DMS 273 (cell line): ENCODE measurements around the gene EGLN3.

Source experiments
- DNase-seq: peaks from one replicate; lab custom pipeline; 2025; ENCODE audit not compliant: unreplicated experiment; lab: John Stamatoyannopoulos, UW

The EGLN3 gene

GRCh38 chr14:33915682-33916081 lies 35.2 kb downstream of the EGLN3 start:
- DNase-seq: peak; percentile 44

GRCh38 chr14:33914676-33915516 lies 36.0 kb downstream of the EGLN3 start:
- no peak for DNase-seq

DNA sequence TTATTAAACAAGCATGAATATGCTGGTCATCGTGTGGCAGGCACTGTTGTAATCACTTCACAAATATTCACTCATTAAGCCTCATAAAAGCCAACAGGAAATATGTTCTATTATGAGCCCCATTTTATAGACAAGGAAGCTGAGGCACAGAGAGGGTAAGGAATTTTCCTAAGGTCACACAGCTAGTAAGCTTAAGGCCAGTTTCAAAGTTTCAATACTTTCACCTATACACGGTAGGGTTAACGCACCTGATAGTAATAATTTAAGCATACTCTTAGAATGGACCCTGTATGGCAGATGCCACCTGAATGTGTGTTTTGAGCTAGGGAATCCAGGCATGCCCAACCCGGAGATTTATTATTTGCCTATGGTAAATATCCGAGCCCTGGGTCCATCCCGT lies 39.8 kb downstream of the EGLN3 start:
- no peak for DNase-seq

GRCh38 chr14:33910435-33910834 lies 40.4 kb downstream of the EGLN3 start:
- no peak for DNase-seq

DNA sequence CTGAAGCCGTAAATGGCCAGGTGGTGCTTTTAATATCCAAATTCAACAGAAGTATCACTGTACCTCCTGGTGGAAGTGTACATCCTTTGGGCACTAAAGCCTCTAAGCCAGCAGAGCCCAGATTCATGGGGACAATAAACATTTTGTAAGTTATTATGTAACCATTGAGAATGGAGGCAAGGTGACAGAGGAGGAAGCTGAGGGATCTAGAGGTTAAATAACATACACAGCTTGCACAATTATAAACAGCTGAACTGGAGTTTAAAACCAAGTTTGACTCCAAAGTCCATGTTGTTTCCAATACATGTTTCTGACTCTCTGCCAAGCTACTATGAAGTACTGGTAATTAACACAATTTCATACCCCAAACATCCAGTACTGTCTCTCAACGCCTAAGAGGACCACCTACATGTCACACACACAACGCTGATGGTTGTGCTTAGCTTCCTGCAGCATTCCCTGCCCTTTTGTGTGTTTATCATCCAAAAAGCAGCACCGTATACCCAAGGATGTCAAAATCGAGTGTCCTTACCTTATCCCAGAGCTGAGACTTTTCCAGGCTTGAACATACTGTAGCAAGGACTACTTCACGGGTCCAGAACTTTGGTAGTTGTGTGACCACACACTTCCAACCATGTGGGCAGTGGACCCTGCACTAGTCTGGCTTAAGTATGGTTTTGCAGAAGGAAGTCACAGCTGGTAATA lies 41.3 kb downstream of the EGLN3 start:
- no peak for DNase-seq

DNA sequence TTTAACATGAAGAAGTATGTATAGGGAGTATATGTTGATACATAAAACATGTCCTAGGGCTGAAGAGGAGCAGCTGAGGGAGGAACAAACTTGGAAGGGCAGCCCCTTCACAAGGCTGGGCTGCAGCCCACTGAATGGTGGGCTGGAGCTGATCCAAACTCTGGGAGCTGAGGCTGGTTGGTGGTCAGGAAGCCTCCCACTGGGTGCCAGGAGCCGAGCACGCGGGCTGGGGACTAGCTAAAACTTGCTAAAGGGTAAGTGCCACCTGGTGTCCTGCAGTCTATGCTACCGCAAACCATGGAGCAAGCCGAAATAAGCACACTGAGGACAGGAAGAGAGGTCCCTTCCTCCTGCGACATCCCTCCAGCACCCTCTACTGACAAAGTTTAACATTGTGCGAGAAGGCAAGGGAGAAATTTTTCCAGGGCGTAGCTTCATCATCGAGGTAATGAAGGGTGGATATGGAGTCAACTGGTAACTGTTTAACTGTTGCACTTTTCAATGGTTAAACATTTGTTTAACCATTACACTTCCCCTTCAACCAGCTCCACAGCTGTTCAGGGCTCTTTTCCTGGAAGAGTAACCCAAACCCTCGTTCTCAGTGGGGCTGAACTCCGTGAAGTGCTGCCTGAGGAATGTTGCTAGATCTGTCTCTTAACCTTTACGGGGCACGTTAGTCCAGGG lies 42.2 kb downstream of the EGLN3 start:
- DNase-seq: peak; percentile 21

- DNase-seq: no peak
Observed at GRCh38 chr14:33906968-33907367, 43.9 kb downstream of the EGLN3 start.

DNA sequence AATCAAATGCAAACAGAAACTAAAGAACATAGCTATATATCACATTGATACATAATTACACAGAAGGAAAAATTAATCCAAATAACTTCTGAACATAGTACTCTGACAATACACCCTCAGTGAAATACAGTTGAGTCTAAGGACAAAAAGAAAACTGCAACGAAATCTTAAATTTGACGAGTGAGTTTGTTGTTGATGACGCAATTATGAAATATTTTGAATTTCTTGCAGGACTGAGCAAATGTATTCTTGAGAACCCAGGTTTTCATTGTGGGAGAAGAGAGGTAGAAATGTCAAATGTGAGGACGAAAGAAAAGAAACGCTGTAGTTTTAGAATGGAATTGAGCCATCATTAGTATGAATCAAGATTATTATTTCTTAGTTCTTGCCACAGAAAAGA lies 46.3 kb downstream of the EGLN3 start:
- no peak for DNase-seq

- no peak for DNase-seq
Observed at GRCh38 chr14:33903369-33903768, 47.5 kb downstream of the EGLN3 start.

DNA sequence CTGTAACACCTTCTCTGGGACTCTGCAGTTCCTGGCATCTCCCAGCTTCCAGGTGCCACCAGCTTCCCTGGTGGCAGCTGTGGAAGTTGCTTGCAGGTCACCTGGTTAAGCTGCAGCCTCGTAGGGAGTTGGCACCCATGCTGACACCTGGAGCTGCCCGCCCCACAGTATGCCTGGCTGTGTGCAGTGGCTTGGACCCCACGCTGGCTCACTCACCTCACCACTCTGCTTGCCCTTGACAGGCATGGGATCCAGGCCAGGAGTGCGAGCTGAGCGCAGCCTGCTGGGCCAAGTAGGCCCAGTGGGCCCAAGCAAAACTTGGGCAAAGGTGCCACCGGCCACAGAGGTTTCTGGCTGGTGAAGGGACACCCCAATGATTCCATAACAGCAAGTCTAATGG lies 48.5 kb downstream of the EGLN3 start:
- no peak for DNase-seq

- no peak for DNase-seq
Observed at GRCh38 chr14:33901426-33902155, 49.3 kb downstream of the EGLN3 start.

DNA sequence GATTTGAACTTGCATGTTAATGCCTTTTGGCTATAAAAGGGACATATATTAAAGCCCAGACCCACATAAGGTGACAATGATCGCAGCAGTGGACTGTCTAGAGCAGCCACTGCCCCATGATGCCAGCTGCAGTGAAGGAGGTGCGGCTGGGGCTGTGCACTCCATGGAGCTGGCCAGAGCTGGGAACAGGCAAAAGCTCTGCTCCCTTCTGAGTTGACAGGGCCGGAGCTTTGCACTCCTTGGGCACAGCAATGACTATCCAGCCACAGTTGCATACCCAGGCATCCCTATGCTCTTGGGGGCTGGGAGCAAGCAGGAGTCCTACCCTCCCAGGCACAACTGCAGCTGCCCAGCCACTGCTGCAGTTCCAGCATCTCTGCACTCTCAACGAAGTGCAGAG lies 50.2 kb downstream of the EGLN3 start:
- DNase-seq: no peak

DNA sequence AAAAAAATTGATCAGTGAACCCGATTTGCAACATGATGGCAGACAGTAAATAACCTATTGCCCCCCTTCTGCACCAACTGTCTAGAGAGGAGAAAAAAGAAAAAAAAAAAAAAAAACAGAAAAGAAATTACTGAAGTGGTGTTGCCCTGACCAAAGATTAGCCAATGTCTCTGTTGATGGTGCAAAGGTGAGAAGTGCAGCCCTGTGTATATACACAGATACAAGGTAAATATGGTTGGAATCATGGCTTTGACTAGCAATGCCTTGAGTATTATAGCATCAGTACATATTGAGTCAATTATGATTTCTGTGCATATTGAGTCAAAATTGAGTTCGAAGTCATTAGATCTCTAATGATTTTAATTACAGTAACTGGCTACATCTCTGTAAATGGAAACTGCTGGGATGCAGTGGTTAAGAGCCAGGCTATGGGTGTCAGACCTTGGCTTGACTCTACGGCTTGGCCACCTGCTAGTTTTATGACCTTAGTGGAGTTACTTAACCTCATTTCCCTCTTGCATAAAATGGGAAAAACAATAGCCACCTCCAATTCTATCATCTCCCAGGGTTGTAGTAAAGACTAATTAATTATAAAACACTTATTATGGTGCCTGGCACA lies 51.0 kb downstream of the EGLN3 start:
- no peak for DNase-seq

DNA sequence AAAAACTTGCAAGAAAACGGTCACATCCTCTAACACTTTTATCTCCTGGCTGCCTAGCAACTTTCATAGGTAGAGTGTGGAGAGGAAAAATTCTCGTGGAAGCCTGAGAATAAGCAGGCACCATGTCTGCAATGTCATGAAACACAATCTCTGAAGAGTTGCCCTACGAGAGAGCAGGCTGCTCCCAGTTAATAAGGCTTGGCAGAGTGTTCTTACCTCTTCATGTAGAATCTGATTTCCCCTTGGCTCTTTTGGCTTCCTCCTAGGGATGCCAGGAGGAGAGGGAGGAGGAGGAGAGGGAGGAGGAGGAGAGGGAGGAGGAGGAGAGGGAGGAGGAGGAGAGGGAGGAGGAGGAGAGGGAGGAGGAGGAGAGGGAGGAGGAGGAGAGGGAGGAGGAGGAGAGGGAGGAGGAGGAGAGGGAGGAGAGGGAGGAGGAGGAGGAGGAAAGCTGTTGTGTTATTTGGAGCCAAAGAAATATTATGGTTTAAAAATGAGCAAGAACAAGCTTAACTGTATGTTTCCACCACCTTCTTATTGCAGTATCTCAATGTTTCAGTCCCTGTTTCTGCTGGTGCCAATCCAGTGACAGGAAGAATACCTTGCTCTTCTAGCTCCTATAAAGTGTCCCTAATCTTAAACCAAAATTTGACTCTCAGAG lies 52.9 kb downstream of the EGLN3 start:
- DNase-seq: no peak

DNA sequence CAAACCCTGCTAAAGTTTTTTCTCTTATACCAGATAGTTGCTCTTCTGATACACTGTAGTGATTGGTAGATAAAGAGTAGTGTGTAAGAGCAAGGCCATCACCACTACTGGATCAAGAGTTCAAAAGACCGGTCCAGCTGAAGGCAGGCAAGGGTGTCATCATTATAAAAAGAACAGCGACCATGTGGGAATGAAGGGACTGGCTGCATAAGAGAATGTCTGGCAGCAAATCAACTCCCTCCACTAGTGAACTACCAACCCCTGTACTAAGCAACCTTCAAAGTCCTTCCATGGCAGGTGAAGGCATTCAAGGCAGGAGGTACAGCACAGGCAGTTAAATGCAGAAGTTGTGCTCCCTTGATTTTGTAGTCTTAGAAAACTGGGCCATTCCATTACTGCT lies 53.5 kb downstream of the EGLN3 start:
- DNase-seq: no peak

DNA sequence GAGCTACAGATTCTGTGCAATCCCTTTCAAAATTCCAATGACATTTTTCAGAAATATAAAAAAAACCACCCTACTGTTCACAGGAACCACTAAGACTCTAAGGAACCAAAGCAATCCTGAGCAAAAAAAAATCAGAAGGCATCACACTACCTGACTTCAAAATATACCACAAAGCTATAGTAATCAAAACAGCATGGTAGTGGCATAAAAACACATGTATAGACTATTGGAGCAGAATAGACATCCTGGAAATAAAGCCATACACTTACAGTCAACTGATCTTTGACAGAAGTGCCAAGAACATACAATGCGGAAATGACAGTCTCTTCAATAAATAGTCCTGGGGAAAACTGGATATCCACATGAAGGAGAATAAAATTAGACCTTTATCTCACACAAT lies 56.5 kb downstream of the EGLN3 start:
- no peak for DNase-seq

- DNase-seq: no peak
Observed at GRCh38 chr14:33891700-33892099, 59.2 kb downstream of the EGLN3 start.

DNA sequence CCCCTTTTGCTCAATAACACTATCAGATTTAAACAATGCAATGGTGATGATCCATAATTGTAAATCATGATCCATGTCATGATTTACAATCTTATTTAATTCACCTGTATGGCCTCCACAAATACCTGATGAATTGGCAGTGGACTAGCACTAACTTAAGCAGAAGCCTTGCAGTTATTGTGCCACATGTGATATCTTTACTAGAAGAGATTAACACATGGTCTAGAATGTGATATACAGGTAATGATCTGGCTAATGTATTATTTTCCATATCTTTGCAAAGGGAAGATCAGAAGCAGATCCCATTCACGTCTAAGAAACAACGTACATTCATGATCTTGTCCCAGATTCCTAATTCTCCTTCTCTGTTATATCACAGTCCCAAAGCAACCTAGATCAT lies 66.0 kb downstream of the EGLN3 start:
- DNase-seq: no peak

GRCh38 chr14:33880330-33880729 lies 70.5 kb downstream of the EGLN3 start:
- DNase-seq: no peak

GRCh38 chr14:33879684-33880286 lies 71.1 kb downstream of the EGLN3 start:
- DNase-seq: no peak
